Heart right ventricle (tissue), 16 donors: ENCODE measurements around the gene PLXDC2. TPM values are rescaled to one million over a fixed set of nuclear protein-coding genes. Genes with fewer than 3 reads are reported as not detected.

ENCODE experiments used
- ATAC-seq, 8 donors: fragments of 200-7000 bp; cut with Tn5 transposase; one replicate each; pipeline ENCODE4 v1.9.1; 2020; ENCODE audit warnings: mild to moderate bottlenecking in 8 of 8, moderate library complexity in 8 of 8, moderate number of reproducible peaks in 1 of 8
- DNase-seq, 2 donors: peaks; one replicate each; pipeline ENCODE4 v3.0.0-alpha.2; 2020
- H3K27ac ChIP-seq, 10 donors: fragments of 200-600 bp; sonication (generic) in 2 of 10; one replicate each; pipeline versions ENCODE4 v1.5.0 to v1.8.0; 2020 to 2022; ENCODE audit warnings: mild to moderate bottlenecking in 3 of 10
- H3K27me3 ChIP-seq, 7 donors: fragments of 200-600 bp; one replicate each; pipeline ENCODE4 v1.8.0; 2021 to 2022; ENCODE audit warnings: mild to moderate bottlenecking in 2 of 7
- H3K36me3 ChIP-seq, 9 donors: fragments of 200-600 bp; sonication (generic) in 1 of 9; one replicate each; pipeline versions ENCODE4 v1.5.0 to v1.8.0; 2020 to 2022; ENCODE audit warnings: mild to moderate bottlenecking in 2 of 9
- H3K4me1 ChIP-seq, 9 donors: fragments of 200-600 bp; sonication (generic) in 1 of 9; one replicate each; pipeline versions ENCODE4 v1.5.0 to v1.8.0; 2020 to 2022; ENCODE audit warnings: mild to moderate bottlenecking in 4 of 9
- H3K4me3 ChIP-seq, 10 donors: fragments of 200-600 bp; sonication (generic) in 2 of 10; one replicate each; pipeline versions ENCODE4 v1.5.0 to v1.8.0; 2020 to 2022; ENCODE audit warnings: mild to moderate bottlenecking in 7 of 10, moderate library complexity in 2 of 10
- H3K9me3 ChIP-seq, 11 donors: fragments of 200-600 bp in 10 of 11; sonication (generic) in 2 of 11; one replicate each; pipeline versions ENCODE4 v1.5.0 to v1.8.0; 2013 to 2022; ENCODE audit warnings: mild to moderate bottlenecking in 2 of 11, control low read depth in 1 of 11, moderate library complexity in 1 of 11
- WGBS, 2 donors: extraction: QIAGEN DNeasy Blood & Tissue Kit; methylation state at CpG; one replicate each; pipeline ENCODE4 v1.1.7; 2013; ENCODE audit warnings: inconsistent platforms in 1 of 2; 5-methylcytosine and 5-hydroxymethylcytosine counted together
- intact Hi-C, 10 donors: fragments of 100-400 bp; cut with DNase I; formaldehyde crosslinking; loops; one replicate each; pipeline versions ENCODE4 v1.11.1 to v1.14.2; 2022
- polyA plus RNA-seq, 2 donors: library from polyadenylated mRNA; stranded (reverse); fragments of 200-250 nt; gene quantifications; one replicate each; pipeline ENCODE4 v1.2.3, GENCODE V29; 2013
- total RNA-seq, 10 donors: library from RNA; stranded (reverse); fragmentation: NEBNext Ultra II Directional in 3 of 10; extraction: Animal tissue kit (Norgen Biotek cat#: 25700) in 3 of 10; gene quantifications; one replicate each; pipeline versions ENCODE4 v1.2.1 to v1.2.4, GENCODE V29; 2021 to 2023
- TF ChIP-seq, protein P1 (sequence below), 9 donors: fragments of 200-600 bp; sonication (generic) in 2 of 9; IDR thresholded peaks; one replicate each; pipeline versions ENCODE4 v1.5.0 to v1.8.0; 2021 to 2022; ENCODE audit warnings: antibody characterized with exemption in 9 of 9, mild to moderate bottlenecking in 5 of 9, moderate library complexity in 1 of 9
- donor health status: Arrhythmogenic right ventricular cardiomyopathy.
- donor health status: ischemic (EF 13 %, LVEDD 7.1; RV severe dilation, severe dysfunction).
- donor health status: healthy with polysubstance abuse.
- donor health status: DM: no; HTN: yes; CAD: no.
- donor health status: DM: no; HTN: no; CAD: no.
- donor health status: ischemic (EF 25% LVEDD 6.9; RV normal size, moderate dysfunction).
- donor health status: ischemic (EF 25% LVEDD 5.7; RV mildly dilated, moderate dysfunction).
- donor health status: healthy.
- donor health status: DM: yes; HTN: yes; CAD: no.
- donor health status: Ischemic cardiomyopathy.
- donor health status: ischemic (EF 35%, LVEDD 5.7; RV mildly dilated, moderate dysfunction).
- donor health status: nonischemic (EF 11% LVEDD 7.7; RV severe dilation, severe dysfunction).
- donor health status: DM: yes; HTN: yes; CAD: no.
- donor health status: PGD.
- donor health status: ischemic (EF 29% LVEDD 5.4; RV normal size, mild dysfunction).
- donor health status: nonischemic (EF 23%, LVEDD 6.1; RV moderate dilation, normal function).

The PLXDC2 gene
- total and polyA plus RNA-seq, 12 donors: 4.6 to 26.8 (median 16.9) TPM

GRCh38 chr10:20007426-20007825 is 191.2 kb downstream of the PLXDC2 start:
- H3K4me3 ChIP-seq: no peak overlapping the region
- ATAC-seq: no peak
- no peak for DNase-seq
- TF ChIP-seq, protein P1, sequence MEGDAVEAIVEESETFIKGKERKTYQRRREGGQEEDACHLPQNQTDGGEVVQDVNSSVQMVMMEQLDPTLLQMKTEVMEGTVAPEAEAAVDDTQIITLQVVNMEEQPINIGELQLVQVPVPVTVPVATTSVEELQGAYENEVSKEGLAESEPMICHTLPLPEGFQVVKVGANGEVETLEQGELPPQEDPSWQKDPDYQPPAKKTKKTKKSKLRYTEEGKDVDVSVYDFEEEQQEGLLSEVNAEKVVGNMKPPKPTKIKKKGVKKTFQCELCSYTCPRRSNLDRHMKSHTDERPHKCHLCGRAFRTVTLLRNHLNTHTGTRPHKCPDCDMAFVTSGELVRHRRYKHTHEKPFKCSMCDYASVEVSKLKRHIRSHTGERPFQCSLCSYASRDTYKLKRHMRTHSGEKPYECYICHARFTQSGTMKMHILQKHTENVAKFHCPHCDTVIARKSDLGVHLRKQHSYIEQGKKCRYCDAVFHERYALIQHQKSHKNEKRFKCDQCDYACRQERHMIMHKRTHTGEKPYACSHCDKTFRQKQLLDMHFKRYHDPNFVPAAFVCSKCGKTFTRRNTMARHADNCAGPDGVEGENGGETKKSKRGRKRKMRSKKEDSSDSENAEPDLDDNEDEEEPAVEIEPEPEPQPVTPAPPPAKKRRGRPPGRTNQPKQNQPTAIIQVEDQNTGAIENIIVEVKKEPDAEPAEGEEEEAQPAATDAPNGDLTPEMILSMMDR (IDR thresholded peaks at IDR 0.05): no peak
- peaks cover 0 to 8% (median 0%) of the 10 kb centered on the region in 9 donors for H3K36me3 ChIP-seq
- H3K27ac ChIP-seq: no peak overlapping the region
- intact Hi-C loops: loop anchor here in 2 of 10 donors (5.0 to 10.0 kb wide), 2 partner anchors 190 to 193 kb away; partner anchors contain the start of gene PLXDC2 (in 2 of the 2)
- no peaks in the 10 kb centered on the region for H3K9me3 ChIP-seq
- H3K4me1 ChIP-seq: peaks cover 4 to 56% (median 30%) of the 10 kb centered on the region in 9 donors
- H3K27me3 ChIP-seq: no peaks in the 10 kb centered on the region
- WGBS, 2 donors: 84 to 92% methylated on average over 1 of the region's 1 CpG

DNA sequence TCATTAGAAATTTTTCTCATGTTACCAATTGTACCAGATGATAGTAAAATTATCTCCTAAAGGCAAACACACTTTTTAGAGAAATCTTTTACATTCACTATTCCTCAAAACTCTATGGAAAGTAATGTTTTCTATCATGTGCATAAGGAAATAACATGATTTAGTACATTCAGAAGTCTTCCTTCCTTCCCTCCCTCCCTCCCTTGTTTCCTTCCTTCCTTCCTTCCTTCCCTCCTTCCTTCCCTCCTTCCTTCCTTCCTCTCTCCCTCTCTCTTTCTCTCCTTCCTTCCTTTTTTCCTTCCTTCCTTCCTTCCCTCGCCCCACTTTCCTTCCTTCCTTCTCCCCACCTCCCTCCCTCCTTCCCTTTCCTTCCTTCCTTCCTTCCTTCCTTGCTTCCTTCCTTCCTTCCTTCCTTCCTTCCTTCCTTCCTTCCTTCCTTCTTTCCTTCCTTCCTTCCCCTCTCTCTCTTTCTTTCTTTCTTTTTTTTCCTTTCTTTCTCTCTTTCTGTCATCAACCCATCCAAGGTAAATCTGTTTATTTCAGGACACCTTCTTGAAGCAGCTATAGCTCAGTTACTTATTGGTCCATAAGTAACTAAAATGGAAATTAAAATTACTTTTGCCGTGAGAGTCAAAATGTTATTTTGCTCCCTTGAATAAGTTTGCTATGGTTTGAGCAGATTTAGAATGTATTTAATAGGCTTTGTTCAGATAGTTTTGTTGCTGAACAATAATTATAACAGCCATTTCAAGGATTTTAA is 197.9 kb downstream of the PLXDC2 start:
- WGBS, 2 donors: 92 to 94% methylated on average over 2 of the region's 2 CpGs
- Histone ChIP-seq H3K9me3 (peaks cover 0 to 6% (median 0%) of the 10 kb centered on the region in 11 donors), H3K4me1 (peaks cover 0 to 21% (median 0%) of the 10 kb centered on the region in 9 donors), H3K36me3 (no peaks in the 10 kb centered on the region), H3K4me3 (no peak overlapping the region), H3K27me3 (no peaks in the 10 kb centered on the region), H3K27ac (no peak overlapping the region)
- no peak for ATAC-seq
- TF ChIP-seq, protein P1 (IDR thresholded peaks at IDR 0.05): no peak
- no peak for DNase-seq
- intact Hi-C loops: no loop called here

- ATAC-seq (peak in 1 of 8 donors; percentile 22), DNase-seq (no peak)
- Histone ChIP-seq H3K27me3 (no peaks in the 10 kb centered on the region), H3K36me3 (no peaks in the 10 kb centered on the region), H3K27ac (no peak overlapping the region), H3K4me3 (no peak overlapping the region), H3K9me3 (peaks cover 0 to 6% (median 0%) of the 10 kb centered on the region in 11 donors), H3K4me1 (peaks cover 0 to 21% (median 7%) of the 10 kb centered on the region in 9 donors)
- WGBS, 2 donors: 96 to 100% methylated on average over 2 of the region's 2 CpGs
- intact Hi-C loops: no loop called here
- TF ChIP-seq, protein P1 (IDR thresholded peaks at IDR 0.05): no peak
Observed at GRCh38 chr10:20017961-20018360, 201.7 kb downstream of the PLXDC2 start.

- TF ChIP-seq, protein P1 (IDR thresholded peaks at IDR 0.05): no peak
- no peak for ATAC-seq
- intact Hi-C loops: loop anchor here in 1 of 10 donors (10.0 kb wide), 1 partner anchor 244 kb away; no protein-coding TSS in a partner anchor
Observed at GRCh38 chr10:20020677-20021076, 204.4 kb downstream of the PLXDC2 start.

More at GRCh38 chr10:20020677-20021076, 204.4 kb downstream of the PLXDC2 start:
- Histone ChIP-seq H3K4me3 (no peak overlapping the region), H3K27me3 (no peaks in the 10 kb centered on the region), H3K36me3 (no peaks in the 10 kb centered on the region), H3K9me3 (peaks cover 0 to 12% (median 0%) of the 10 kb centered on the region in 11 donors), H3K4me1 (peaks cover 0 to 21% (median 7%) of the 10 kb centered on the region in 9 donors), H3K27ac (no peak overlapping the region)
- DNase-seq: no peak
- WGBS, 2 donors: 55 to 60% methylated on average over 1 of the region's 1 CpG
